ENCODE data around the gene OR2L8. TPM values are rescaled to one million over a fixed set of nuclear protein-coding genes. Genes with fewer than 3 reads are reported as not detected.
"Not testable (repeated sequence)": the region's sequence is repeated elsewhere in the genome, so short reads cannot be mapped to it uniquely, and the experiment has no call there.

Gene OR2L8
- total RNA-seq, 1 experiment from 2014 or later: not detected

DNA sequence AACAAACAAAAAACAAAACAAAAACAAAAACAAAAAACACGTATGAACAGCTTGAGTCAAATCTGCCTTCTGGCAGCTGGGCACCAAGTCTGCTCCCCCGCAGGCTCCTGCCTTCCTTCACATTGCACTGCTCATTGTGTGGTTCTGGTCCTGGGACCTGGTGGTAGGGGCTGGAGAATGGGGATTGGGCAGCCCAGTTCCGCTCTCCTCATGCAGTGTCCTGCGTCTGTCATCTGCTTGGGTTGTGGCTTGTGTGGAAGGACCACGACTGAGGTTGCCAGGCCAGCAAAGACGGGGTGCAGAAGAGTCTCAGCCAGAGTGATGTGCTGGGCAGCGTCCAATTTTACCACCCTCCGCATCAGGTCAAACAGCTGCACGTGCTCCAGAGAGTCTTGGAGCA lies 12.9 kb upstream of the OR2L8 start:
- H2AFZ ChIP-seq (ENCODE audit: low read length): no peak overlapping the region
- no peak for DNase-seq
- ChIA-PET CTCF (no interaction called here), POLR2A (ENCODE audit: unreplicated experiment) (no interaction called here)
- H3K9me2 ChIP-seq (replicated peaks; ENCODE audit: low read length): no peaks in the 10 kb centered on the region
- no peaks in the 10 kb centered on the region for H3F3A ChIP-seq (ENCODE audit: low read length, unreplicated experiment)
- no peak overlapping the region for H3K4me2 ChIP-seq (ENCODE audit: low read length)
- H3K9ac ChIP-seq (ENCODE audit: low read length): no peak overlapping the region
- no peak for ATAC-seq
- no peaks in the 10 kb centered on the region for H4K20me1 ChIP-seq (ENCODE audit: low read length)
- H3K79me2 ChIP-seq (ENCODE audit: low read length): no peaks in the 10 kb centered on the region
- BruUV-seq (replicated peaks): no TSS peak
- H3K9me3 ChIP-seq (ENCODE audit: low read length): no peaks in the 10 kb centered on the region
- no peaks in the 10 kb centered on the region for H3K27me3 ChIP-seq (ENCODE audit: low read length)
- no peak overlapping the region for H3K4me3 ChIP-seq (ENCODE audit: low read length)
- no peak for TF ChIP-seq EZH2 (IDR thresholded peaks at IDR 0.05; ENCODE audit: low read length, unreplicated experiment)
- TF ChIP-seq EZH2phosphoT487 (IDR thresholded peaks at IDR 0.05; ENCODE audit: borderline replicate concordance, low read length): no peak
- TF ChIP-seq, protein P1, sequence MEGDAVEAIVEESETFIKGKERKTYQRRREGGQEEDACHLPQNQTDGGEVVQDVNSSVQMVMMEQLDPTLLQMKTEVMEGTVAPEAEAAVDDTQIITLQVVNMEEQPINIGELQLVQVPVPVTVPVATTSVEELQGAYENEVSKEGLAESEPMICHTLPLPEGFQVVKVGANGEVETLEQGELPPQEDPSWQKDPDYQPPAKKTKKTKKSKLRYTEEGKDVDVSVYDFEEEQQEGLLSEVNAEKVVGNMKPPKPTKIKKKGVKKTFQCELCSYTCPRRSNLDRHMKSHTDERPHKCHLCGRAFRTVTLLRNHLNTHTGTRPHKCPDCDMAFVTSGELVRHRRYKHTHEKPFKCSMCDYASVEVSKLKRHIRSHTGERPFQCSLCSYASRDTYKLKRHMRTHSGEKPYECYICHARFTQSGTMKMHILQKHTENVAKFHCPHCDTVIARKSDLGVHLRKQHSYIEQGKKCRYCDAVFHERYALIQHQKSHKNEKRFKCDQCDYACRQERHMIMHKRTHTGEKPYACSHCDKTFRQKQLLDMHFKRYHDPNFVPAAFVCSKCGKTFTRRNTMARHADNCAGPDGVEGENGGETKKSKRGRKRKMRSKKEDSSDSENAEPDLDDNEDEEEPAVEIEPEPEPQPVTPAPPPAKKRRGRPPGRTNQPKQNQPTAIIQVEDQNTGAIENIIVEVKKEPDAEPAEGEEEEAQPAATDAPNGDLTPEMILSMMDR (conservative IDR thresholded peaks at IDR 0.05; ENCODE audit: low read depth, low read length): no peak
- H3K27ac ChIP-seq (ENCODE audit: low read length): no peak overlapping the region
- H3K36me3 ChIP-seq (ENCODE audit: low read depth, low read length): no peaks in the 10 kb centered on the region
- intact Hi-C loops (cut with micrococcal nuclease): loop anchor here (5.0 kb wide), 5 partner anchors 112 to 752 kb away; partner anchors contain the start of gene OR2L3
- H3K4me1 ChIP-seq (ENCODE audit: insufficient read depth, low read length): peaks cover 6% of the 10 kb centered on the region; the same call in 1 of the 2 replicates

DNA sequence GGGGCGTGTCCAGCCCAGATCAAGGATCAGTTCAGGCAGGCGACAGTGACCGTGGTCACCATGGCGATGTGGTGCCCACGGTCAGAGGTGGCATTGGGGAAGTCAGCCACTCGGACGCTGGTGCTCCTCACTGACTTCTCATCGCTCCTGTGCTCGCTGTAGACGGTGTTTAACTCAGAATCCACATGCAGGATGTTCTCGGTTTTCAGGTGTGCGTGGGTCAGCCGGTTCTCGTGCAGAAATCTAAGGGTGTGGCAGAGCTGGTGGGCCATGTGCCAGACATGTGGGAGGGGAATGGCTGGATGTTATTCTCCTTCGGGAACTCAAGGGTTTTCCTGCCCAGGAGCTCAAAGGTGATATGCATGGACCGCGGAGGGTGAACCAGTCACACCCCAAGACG lies 12.2 kb upstream of the OR2L8 start:
- Histone ChIP-seq H3K4me3 (ENCODE audit: low read length) (no peak overlapping the region; the same call in 1 of the 2 replicates), H4K20me1 (ENCODE audit: low read length) (no peaks in the 10 kb centered on the region), H3K27ac (ENCODE audit: low read length) (no peak overlapping the region), H3K4me1 (ENCODE audit: insufficient read depth, low read length) (peaks cover 4% of the 10 kb centered on the region; the same call in 1 of the 2 replicates), H3K9me2 (replicated peaks; ENCODE audit: low read length) (no peaks in the 10 kb centered on the region), H3K9ac (ENCODE audit: low read length) (no peak overlapping the region), H2AFZ (ENCODE audit: low read length) (peak overlapping the region; percentile 96; the same call in 1 of the 2 replicates), H3K36me3 (ENCODE audit: low read depth, low read length) (no peaks in the 10 kb centered on the region), H3F3A (ENCODE audit: low read length, unreplicated experiment) (no peaks in the 10 kb centered on the region), H3K79me2 (ENCODE audit: low read length) (no peaks in the 10 kb centered on the region), H3K27me3 (ENCODE audit: low read length) (no peaks in the 10 kb centered on the region), H3K9me3 (ENCODE audit: low read length) (no peaks in the 10 kb centered on the region), H3K4me2 (ENCODE audit: low read length) (peak overlapping the region; percentile 86)
- ATAC-seq: no peak
- intact Hi-C loops (cut with micrococcal nuclease): loop anchor here (5.0 kb wide), 5 partner anchors 111 to 751 kb away; partner anchors contain the start of gene OR2L3
- TF ChIP-seq, protein P1 (conservative IDR thresholded peaks at IDR 0.05; ENCODE audit: low read depth, low read length): no peak
- TF ChIP-seq EZH2phosphoT487 (IDR thresholded peaks at IDR 0.05; ENCODE audit: borderline replicate concordance, low read length) (no peak), EZH2 (IDR thresholded peaks at IDR 0.05; ENCODE audit: low read length, unreplicated experiment) (no peak)
- DNase-seq: peak; percentile 19
- CTCF ChIA-PET: interaction anchor here (0.6 to 1.1 kb wide), 2 partner anchors 307 to 336 kb away, joined by 4 read pairs; no protein-coding TSS in a partner anchor
- POLR2A ChIA-PET (ENCODE audit: unreplicated experiment): no interaction called here
- BruUV-seq (replicated peaks): no TSS peak

DNA sequence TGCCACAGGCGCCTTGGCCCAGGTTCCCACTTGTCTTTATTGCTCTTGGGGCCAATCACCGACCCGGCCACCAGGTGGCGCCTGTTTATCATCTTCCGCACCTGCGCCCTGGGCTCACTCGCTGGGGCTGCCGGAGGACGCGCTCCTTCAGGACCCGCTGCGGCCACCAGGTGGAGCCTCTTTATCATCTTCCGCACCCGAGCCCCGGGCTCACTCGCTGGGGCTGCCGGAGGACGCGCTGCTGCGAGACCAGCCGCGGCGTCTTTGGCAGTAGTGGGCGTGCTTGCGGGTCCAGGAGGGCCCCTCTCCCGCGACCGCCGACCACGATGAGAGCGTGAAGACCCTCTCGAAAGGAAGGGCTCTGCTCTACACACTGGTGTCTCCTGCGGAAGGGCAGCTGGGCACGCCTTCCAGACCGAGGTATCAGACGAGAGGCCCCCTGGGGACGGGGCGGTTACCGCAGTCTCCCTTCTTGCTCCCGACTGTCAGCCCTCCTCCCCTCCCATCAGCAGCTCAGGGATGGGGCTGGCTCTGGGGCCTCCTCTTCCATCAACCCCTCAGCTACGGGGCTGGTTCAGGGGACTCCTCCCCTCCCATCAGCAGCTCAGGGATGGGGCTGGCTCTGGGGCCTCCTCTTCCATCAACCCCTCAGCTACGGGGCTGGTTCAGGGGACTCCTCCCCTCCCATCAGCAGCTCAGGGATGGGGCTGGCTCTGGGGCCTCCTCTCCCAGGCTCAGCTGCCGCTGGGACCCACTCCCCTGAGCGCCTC lies 11.5 kb upstream of the OR2L8 start:
- peak; percentile 99 for DNase-seq
- H3K27me3 ChIP-seq (ENCODE audit: low read length); H3K9me3 ChIP-seq (ENCODE audit: low read length); H4K20me1 ChIP-seq (ENCODE audit: low read length); H3K27ac ChIP-seq (ENCODE audit: low read length); H3K36me3 ChIP-seq (ENCODE audit: low read depth, low read length); H3K4me1 ChIP-seq (ENCODE audit: insufficient read depth, low read length); POLR2A ChIA-PET (ENCODE audit: unreplicated experiment); BruUV-seq (replicated peaks); H3F3A ChIP-seq (ENCODE audit: low read length, unreplicated experiment); H3K79me2 ChIP-seq (ENCODE audit: low read length); H3K9me2 ChIP-seq (replicated peaks; ENCODE audit: low read length): not testable (repeated sequence)
- TF ChIP-seq, protein P1 (conservative IDR thresholded peaks at IDR 0.05; ENCODE audit: low read depth, low read length): peak; percentile 100
- Histone ChIP-seq H3K9ac (ENCODE audit: low read length) (0 out of 2 replicates have a peak overlapping the region, but pooled peaks have one; percentile 10), H2AFZ (ENCODE audit: low read length) (peak overlapping the region; percentile 96), H3K4me3 (ENCODE audit: low read length) (peak overlapping the region; percentile 81), H3K4me2 (ENCODE audit: low read length) (peak overlapping the region; percentile 86)
- CTCF ChIA-PET: interaction anchor here (0.7 to 1.1 kb wide), 3 partner anchors 59 to 306 kb away, joined by 4 to 10 read pairs (median 5); no protein-coding TSS in a partner anchor
- intact Hi-C loops (cut with micrococcal nuclease): loop anchor here (1.0 to 5.0 kb wide), 6 partner anchors 110 to 750 kb away; partner anchors contain the start of gene OR2L3
- ATAC-seq: peak; percentile 97

Data from PC-3 (cell line).